ENCODE measurements around the gene MTMR10.

- TF ChIP-seq, protein P1, sequence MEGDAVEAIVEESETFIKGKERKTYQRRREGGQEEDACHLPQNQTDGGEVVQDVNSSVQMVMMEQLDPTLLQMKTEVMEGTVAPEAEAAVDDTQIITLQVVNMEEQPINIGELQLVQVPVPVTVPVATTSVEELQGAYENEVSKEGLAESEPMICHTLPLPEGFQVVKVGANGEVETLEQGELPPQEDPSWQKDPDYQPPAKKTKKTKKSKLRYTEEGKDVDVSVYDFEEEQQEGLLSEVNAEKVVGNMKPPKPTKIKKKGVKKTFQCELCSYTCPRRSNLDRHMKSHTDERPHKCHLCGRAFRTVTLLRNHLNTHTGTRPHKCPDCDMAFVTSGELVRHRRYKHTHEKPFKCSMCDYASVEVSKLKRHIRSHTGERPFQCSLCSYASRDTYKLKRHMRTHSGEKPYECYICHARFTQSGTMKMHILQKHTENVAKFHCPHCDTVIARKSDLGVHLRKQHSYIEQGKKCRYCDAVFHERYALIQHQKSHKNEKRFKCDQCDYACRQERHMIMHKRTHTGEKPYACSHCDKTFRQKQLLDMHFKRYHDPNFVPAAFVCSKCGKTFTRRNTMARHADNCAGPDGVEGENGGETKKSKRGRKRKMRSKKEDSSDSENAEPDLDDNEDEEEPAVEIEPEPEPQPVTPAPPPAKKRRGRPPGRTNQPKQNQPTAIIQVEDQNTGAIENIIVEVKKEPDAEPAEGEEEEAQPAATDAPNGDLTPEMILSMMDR (IDR thresholded peaks at IDR 0.05; ENCODE audit: low read length) = no peak
- no peak for TF ChIP-seq EZH2 (optimal IDR thresholded peaks at IDR 0.05; ENCODE audit: low read depth, low read length)
- TF ChIP-seq EZH2phosphoT487 (IDR thresholded peaks at IDR 0.05; ENCODE audit: low read length) = no peak
These were observed 69.5 kb downstream of the MTMR10 start for GRCh38 chr15:30921781-30922479.
